Activated CD4-positive, alpha-beta T cell treated with anti-CD3 and anti-CD28 coated beads, Interleukin-2, amount 50 U/mL, for 48 hours (primary cell): ENCODE data around the gene SMYD4.

Experiments
- DNase-seq, 2 experiments: peaks; one replicate each; pipeline ENCODE4 v3.0.0-alpha.2; 2020

Gene SMYD4

GRCh38 chr17:1729966-1730325 is 99.8 kb downstream of the SMYD4 start:
- DNase-seq = no peak
